Measurements from ENCODE around the gene FADS2. TPM values are rescaled to one million over a fixed set of nuclear protein-coding genes. Genes with fewer than 3 reads are reported as not detected.

FADS2 gene
- total RNA-seq, 1 donor from 2014 or later, result 402 TPM

- Mint-ChIP-seq H3K9me3 (ENCODE audit: low read depth) (no peaks in the 10 kb centered on the region), H3K36me3 (ENCODE audit: insufficient read depth) (peaks cover 9% of the 10 kb centered on the region), H3K4me3 (ENCODE audit: low read depth) (no peak overlapping the region), H3K4me1 (ENCODE audit: low read depth) (peaks cover 11% of the 10 kb centered on the region), H3K27me3 (peaks cover 5% of the 10 kb centered on the region), H3K27ac (peak overlapping the region; percentile 20)
- no peak for TF ChIP-seq CTCF (IDR thresholded peaks at IDR 0.05; ENCODE audit: unreplicated experiment)
- no peak for DNase-seq (ENCODE audit: low spot score, unreplicated experiment)
Observed at GRCh38 chr11:61866958-61867343, 38.9 kb downstream of the FADS2 start.

- DNase-seq (ENCODE audit: low spot score, unreplicated experiment), result no peak
- peaks cover 8% of the 10 kb centered on the region for H3K27me3 Mint-ChIP-seq
- no peak overlapping the region for H3K4me3 Mint-ChIP-seq (ENCODE audit: low read depth)
- no peak overlapping the region for H3K27ac Mint-ChIP-seq
- peaks cover 11% of the 10 kb centered on the region for H3K4me1 Mint-ChIP-seq (ENCODE audit: low read depth)
- TF ChIP-seq CTCF (IDR thresholded peaks at IDR 0.05; ENCODE audit: unreplicated experiment), result no peak
- peaks cover 9% of the 10 kb centered on the region for H3K36me3 Mint-ChIP-seq (ENCODE audit: insufficient read depth)
- no peaks in the 10 kb centered on the region for H3K9me3 Mint-ChIP-seq (ENCODE audit: low read depth)
Observed at GRCh38 chr11:61868571-61869428, 40.7 kb downstream of the FADS2 start.

- TF ChIP-seq CTCF (IDR thresholded peaks at IDR 0.05; ENCODE audit: unreplicated experiment), result no peak
- Mint-ChIP-seq H3K4me1 (ENCODE audit: low read depth) (peaks cover 11% of the 10 kb centered on the region), H3K4me3 (ENCODE audit: low read depth) (no peak overlapping the region), H3K9me3 (ENCODE audit: low read depth) (no peaks in the 10 kb centered on the region), H3K36me3 (ENCODE audit: insufficient read depth) (peaks cover 9% of the 10 kb centered on the region), H3K27ac (peak overlapping the region; percentile 82), H3K27me3 (peaks cover 8% of the 10 kb centered on the region)
- DNase-seq (ENCODE audit: low spot score, unreplicated experiment), result no peak
Observed at GRCh38 chr11:61869429-61869707, 41.3 kb downstream of the FADS2 start.

- no peak for DNase-seq (ENCODE audit: low spot score, unreplicated experiment)
- peaks cover 11% of the 10 kb centered on the region for H3K4me1 Mint-ChIP-seq (ENCODE audit: low read depth)
- H3K27ac Mint-ChIP-seq, result peak overlapping the region; percentile 82
- H3K27me3 Mint-ChIP-seq, result peaks cover 8% of the 10 kb centered on the region
- H3K4me3 Mint-ChIP-seq (ENCODE audit: low read depth), result no peak overlapping the region
- no peak for TF ChIP-seq CTCF (IDR thresholded peaks at IDR 0.05; ENCODE audit: unreplicated experiment)
- no peaks in the 10 kb centered on the region for H3K9me3 Mint-ChIP-seq (ENCODE audit: low read depth)
- H3K36me3 Mint-ChIP-seq (ENCODE audit: insufficient read depth), result peaks cover 6% of the 10 kb centered on the region
Observed at GRCh38 chr11:61869708-61870451, 41.8 kb downstream of the FADS2 start.

- no peak for TF ChIP-seq CTCF (IDR thresholded peaks at IDR 0.05; ENCODE audit: unreplicated experiment)
- peak overlapping the region; percentile 41 for H3K27ac Mint-ChIP-seq
- DNase-seq (ENCODE audit: low spot score, unreplicated experiment), result no peak
Observed at GRCh38 chr11:61870541-61871031, 42.5 kb downstream of the FADS2 start.

More at GRCh38 chr11:61870541-61871031, 42.5 kb downstream of the FADS2 start:
- Mint-ChIP-seq H3K4me1 (ENCODE audit: low read depth) (peaks cover 11% of the 10 kb centered on the region), H3K27me3 (peaks cover 8% of the 10 kb centered on the region), H3K36me3 (ENCODE audit: insufficient read depth) (peaks cover 4% of the 10 kb centered on the region), H3K9me3 (ENCODE audit: low read depth) (no peaks in the 10 kb centered on the region), H3K4me3 (ENCODE audit: low read depth) (no peak overlapping the region)

Measured in progenitor cell of endocrine pancreas (in vitro differentiated cells).